Stomach (tissue), 4 donors: ENCODE results near the gene CBL.

Experiments used
- CTCF ChIP-seq, 7 experiments: fragments of 450-650 bp in 4 of 7; fragments of 200-600 bp in 3 of 7; sonication (generic) in 3 of 7; IDR thresholded peaks; one replicate each; pipeline ENCODE4 v1.5.1; 2016 to 2019; ENCODE audit warnings: antibody characterized with exemption in 7 of 7, control low read depth in 2 of 7, mild to moderate bottlenecking in 1 of 7
- EP300 ChIP-seq: sonication (generic); formaldehyde crosslinking; IDR thresholded peaks from one replicate; pipeline ENCODE4 v1.6.1; 2017; ENCODE audit warnings: antibody characterized with exemption
- POLR2A ChIP-seq, 4 donors: fragments of 450-650 bp; IDR thresholded peaks; one replicate each; pipeline ENCODE4 v1.6.1; 2016; ENCODE audit warnings: antibody characterized with exemption in 4 of 4, control low read depth in 2 of 4, mild to moderate bottlenecking in 1 of 4, moderate library complexity in 1 of 4
- POLR2AphosphoS5 ChIP-seq, 3 donors: sonication (generic); formaldehyde crosslinking; IDR thresholded peaks; one replicate each; pipeline ENCODE4 v1.6.1; 2016; ENCODE audit warnings: antibody characterized with exemption in 3 of 3

GRCh38 chr11:119258180-119258579 lies 52.0 kb downstream of the CBL start:
- no peak for TF ChIP-seq POLR2A (IDR thresholded peaks at IDR 0.05)
- TF ChIP-seq CTCF (IDR thresholded peaks at IDR 0.05) = no peak
- no peak for TF ChIP-seq EP300
- no peak for TF ChIP-seq POLR2AphosphoS5 (IDR thresholded peaks at IDR 0.05)
